Testis (tissue), 3 donors: ENCODE results near the gene B3GLCT. TPM values are rescaled to one million over a fixed set of nuclear protein-coding genes. Genes with fewer than 3 reads are reported as not detected.

Experiments
- DNase-seq: peaks from one replicate; pipeline ENCODE4 v3.0.0-alpha.2; 2019
- H3K27ac ChIP-seq, 2 donors: fragments of 200-600 bp; sonication (generic); one replicate each; pipeline ENCODE4 v1.5.1; 2019
- H3K27me3 ChIP-seq: fragments of 200-600 bp; sonication (generic); one replicate; pipeline ENCODE4 v1.5.1; 2019
- H3K36me3 ChIP-seq: fragments of 200-600 bp; sonication (generic); one replicate; pipeline ENCODE4 v1.5.1; 2017; ENCODE audit warnings: low read depth; ENCODE audit errors: missing control alignments
- H3K4me1 ChIP-seq: fragments of 200-600 bp; sonication (generic); one replicate; pipeline ENCODE4 v1.5.1; 2019
- H3K4me3 ChIP-seq, 2 donors: fragments of 200-600 bp; sonication (generic); one replicate each; pipeline ENCODE4 v1.5.1; 2017 to 2019
- H3K9me3 ChIP-seq: fragments of 200-600 bp; sonication (generic); one replicate; pipeline ENCODE4 v1.5.1; 2017
- POLR2A ChIP-seq: fragments of 450-650 bp; IDR thresholded peaks from one replicate; pipeline ENCODE4 v1.6.1; 2017; ENCODE audit warnings: antibody characterized with exemption, mild to moderate bottlenecking, moderate library complexity
- WGBS, 2 donors: methylation state at CpG; one replicate each; pipeline ENCODE4 v1.1.5; 2018; 5-methylcytosine and 5-hydroxymethylcytosine counted together
- intact Hi-C: fragments of 100-400 bp; cut with DNase I; formaldehyde crosslinking; loops from one replicate; pipeline ENCODE4 v1.15.1; 2023; ENCODE audit warnings: low total_unique reads
- polyA plus RNA-seq: library from polyadenylated mRNA; stranded (reverse); fragments of 350-450 nt; fragmentation: Illumina TruSeq; extraction: RNeasy Lipid Tissue Mini Kit (QIAGEN cat#74804); gene quantifications from one replicate; pipeline ENCODE4 v1.2.3, GENCODE V29; 2014; ENCODE audit warnings: low read depth, low replicate concordance; ENCODE audit not compliant: insufficient read depth
- total RNA-seq, 2 donors: library from RNA; depleted of rRNA; stranded (reverse); fragments of >200 nt; gene quantifications; one replicate each; pipeline ENCODE4 v1.2.3, GENCODE V29; 2016
- TF ChIP-seq, protein P1 (sequence below), 3 experiments: fragments of 450-650 bp in 2 of 3; fragments of 200-600 bp in 1 of 3; sonication (generic) in 1 of 3; IDR thresholded peaks; one replicate each; pipeline ENCODE4 v1.5.1; 2016 to 2019; ENCODE audit warnings: antibody characterized with exemption in 3 of 3, mild to moderate bottlenecking in 2 of 3, moderate library complexity in 1 of 3

Gene B3GLCT
- total and polyA plus RNA-seq, 3 donors from 2014 or later, result 6.1 to 14.7 (median 12.9) TPM

DNA sequence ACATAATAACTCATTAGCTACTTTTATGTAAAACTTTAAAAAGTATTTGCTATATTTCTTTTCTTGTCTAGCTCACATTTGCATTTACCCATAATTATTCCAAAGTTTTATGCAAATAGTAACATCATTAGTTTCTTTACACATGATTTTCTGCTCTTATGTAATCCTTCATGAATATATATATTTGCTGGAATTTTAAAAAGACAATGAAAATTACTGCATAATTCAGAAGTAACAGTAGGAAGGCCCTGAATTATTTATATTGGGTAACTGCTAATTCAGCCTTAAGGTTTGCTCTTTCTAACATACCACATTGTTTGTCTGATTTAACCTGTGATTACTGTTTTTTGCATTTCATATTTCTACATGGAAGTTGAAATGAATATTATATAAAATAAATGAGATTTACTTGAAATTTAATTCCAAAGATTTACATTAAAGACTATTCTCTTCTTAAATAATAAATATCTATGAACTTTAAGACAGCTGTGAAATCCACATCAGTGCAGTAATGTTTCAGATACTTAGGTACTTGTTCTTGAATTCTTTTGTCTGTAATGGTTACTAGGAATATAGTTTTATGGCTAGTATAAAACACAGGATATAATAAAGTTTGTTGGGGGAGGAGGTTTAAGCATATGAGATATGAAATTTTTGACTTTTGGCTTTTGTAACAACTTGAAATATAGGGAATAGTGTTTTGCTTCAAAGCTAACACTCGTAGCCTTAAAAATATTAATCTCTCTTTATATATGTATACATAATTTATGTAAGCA lies 46.0 kb downstream of the B3GLCT start:
- H3K4me1 ChIP-seq, result no peaks in the 10 kb centered on the region
- TF ChIP-seq, protein P1, sequence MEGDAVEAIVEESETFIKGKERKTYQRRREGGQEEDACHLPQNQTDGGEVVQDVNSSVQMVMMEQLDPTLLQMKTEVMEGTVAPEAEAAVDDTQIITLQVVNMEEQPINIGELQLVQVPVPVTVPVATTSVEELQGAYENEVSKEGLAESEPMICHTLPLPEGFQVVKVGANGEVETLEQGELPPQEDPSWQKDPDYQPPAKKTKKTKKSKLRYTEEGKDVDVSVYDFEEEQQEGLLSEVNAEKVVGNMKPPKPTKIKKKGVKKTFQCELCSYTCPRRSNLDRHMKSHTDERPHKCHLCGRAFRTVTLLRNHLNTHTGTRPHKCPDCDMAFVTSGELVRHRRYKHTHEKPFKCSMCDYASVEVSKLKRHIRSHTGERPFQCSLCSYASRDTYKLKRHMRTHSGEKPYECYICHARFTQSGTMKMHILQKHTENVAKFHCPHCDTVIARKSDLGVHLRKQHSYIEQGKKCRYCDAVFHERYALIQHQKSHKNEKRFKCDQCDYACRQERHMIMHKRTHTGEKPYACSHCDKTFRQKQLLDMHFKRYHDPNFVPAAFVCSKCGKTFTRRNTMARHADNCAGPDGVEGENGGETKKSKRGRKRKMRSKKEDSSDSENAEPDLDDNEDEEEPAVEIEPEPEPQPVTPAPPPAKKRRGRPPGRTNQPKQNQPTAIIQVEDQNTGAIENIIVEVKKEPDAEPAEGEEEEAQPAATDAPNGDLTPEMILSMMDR (IDR thresholded peaks at IDR 0.05), result no peak
- no peak for TF ChIP-seq POLR2A
- DNase-seq, result no peak

DNA sequence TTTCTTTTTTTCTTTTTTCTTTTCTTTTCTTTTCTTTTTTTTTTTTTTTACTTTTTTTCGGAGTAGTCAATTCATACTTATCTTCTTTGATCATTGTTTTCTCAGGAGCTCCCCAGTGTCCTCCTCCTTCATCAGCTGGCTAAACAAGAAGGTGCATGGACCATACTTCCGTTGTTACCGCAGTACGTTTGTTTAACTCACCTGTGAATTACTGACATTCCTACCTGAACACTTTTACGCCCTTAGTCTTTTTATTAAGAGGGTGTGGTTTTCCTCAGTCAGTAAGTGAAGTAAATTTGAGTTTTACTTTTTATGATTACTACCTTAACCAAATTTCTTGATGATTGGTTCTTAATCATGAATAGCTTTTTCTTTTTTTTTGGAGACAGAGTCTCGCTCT lies 47.1 kb downstream of the B3GLCT start:
- WGBS, 2 donors, result 94% methylated on average over 6 of the region's 6 CpGs
- intact Hi-C loops, result no loop called here

More for the DNA sequence above, 46.0 kb downstream of the B3GLCT start:
- H3K9me3 ChIP-seq, result no peaks in the 10 kb centered on the region
- WGBS, 2 donors, result 89 to 90% methylated on average over 1 of the region's 1 CpG
- H3K27ac ChIP-seq, result no peak overlapping the region
- H3K27me3 ChIP-seq, result no peaks in the 10 kb centered on the region
- H3K36me3 ChIP-seq, result no peaks in the 10 kb centered on the region
- intact Hi-C loops, result no loop called here
- no peak overlapping the region for H3K4me3 ChIP-seq

DNA sequence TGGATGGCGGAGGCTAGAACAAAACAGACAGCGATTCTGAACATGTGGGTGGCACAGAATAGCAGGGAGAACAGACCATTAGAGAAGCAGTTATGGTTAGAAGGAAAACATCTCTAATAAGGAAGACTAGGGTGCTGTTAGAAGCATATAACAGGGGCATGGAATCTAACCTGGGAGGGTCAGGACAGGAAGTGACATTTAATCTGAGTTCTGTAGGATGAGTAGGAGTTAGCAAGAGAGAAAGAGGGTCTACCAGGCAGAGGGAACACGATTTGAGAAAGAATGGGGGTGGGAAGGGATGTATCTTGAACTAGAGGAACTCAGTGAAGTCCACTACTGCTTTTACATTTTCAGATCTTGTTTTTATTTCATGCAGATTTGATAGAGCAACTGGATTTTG lies 48.6 kb downstream of the B3GLCT start:
- Histone ChIP-seq H3K27ac (no peak overlapping the region), H3K27me3 (no peaks in the 10 kb centered on the region), H3K4me3 (no peak overlapping the region), H3K36me3 (no peaks in the 10 kb centered on the region), H3K4me1 (no peaks in the 10 kb centered on the region), H3K9me3 (no peaks in the 10 kb centered on the region)
- no peak for TF ChIP-seq POLR2A
- TF ChIP-seq, protein P1 (IDR thresholded peaks at IDR 0.05), result no peak
- WGBS, 2 donors, result 81 to 84% methylated on average over 3 of the region's 3 CpGs
- intact Hi-C loops, result no loop called here
- no peak for DNase-seq

More for the DNA sequence above, 47.1 kb downstream of the B3GLCT start:
- no peak overlapping the region for H3K4me3 ChIP-seq
- no peaks in the 10 kb centered on the region for H3K27me3 ChIP-seq
- DNase-seq, result no peak
- no peaks in the 10 kb centered on the region for H3K36me3 ChIP-seq
- H3K27ac ChIP-seq, result no peak overlapping the region
- TF ChIP-seq POLR2A, result no peak
- TF ChIP-seq, protein P1 (IDR thresholded peaks at IDR 0.05), result no peak
- H3K9me3 ChIP-seq, result no peaks in the 10 kb centered on the region
- no peaks in the 10 kb centered on the region for H3K4me1 ChIP-seq

DNA sequence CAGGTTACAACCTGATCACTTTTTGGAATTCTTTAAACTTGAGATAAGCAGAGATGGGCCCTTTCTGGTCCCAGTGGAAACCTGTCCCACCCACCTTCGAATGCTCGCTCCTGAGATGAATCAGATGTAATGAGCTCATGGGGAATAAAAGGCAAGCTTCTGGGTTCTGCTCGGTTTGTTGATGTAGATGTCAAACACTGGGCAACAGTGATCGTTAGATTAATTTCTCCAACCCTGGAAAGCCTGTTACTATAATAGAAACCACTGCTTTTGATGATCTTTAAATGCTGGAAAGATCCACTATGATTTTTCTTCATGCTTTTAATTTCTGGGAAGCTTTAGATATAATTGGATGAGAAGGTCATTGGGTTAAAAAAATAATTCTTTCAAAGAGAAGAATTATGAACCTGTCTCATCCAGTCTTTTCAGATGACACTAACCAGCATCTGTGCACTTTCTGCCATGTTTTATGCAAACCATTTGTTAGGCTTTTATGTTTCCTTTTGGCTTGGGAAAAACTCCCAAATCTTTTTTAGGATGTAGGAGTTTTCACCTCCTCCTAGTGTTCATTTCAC lies 49.3 kb downstream of the B3GLCT start:
- no peaks in the 10 kb centered on the region for H3K27me3 ChIP-seq
- H3K27ac ChIP-seq, result no peak overlapping the region
- 70 to 73% methylated on average over 4 of the region's 4 CpGs for WGBS, 2 donors
- H3K36me3 ChIP-seq, result no peaks in the 10 kb centered on the region
- TF ChIP-seq, protein P1 (IDR thresholded peaks at IDR 0.05), result no peak
- TF ChIP-seq POLR2A, result no peak
- H3K4me3 ChIP-seq, result no peak overlapping the region
- DNase-seq, result no peak
- intact Hi-C loops, result no loop called here
- no peaks in the 10 kb centered on the region for H3K4me1 ChIP-seq
- no peaks in the 10 kb centered on the region for H3K9me3 ChIP-seq
